Esophagus muscularis mucosa (tissue), 4 donors: ENCODE data around the gene DSP. TPM values are rescaled to one million over a fixed set of nuclear protein-coding genes. Genes with fewer than 3 reads are reported as not detected.
A peak's percentile ranks its signal among the peaks of the same experiment; 100 is the strongest.

Experiments used
- DNase-seq: peaks from one replicate; pipeline ENCODE4 v3.0.0-alpha.2; 2017; ENCODE audit errors: extremely low spot score
- H3K27ac ChIP-seq, 4 donors: fragments of 200-600 bp; sonication (generic); replicated peaks in 1 of 4; 1 replicate in 3 of 4; 2 replicates in 1 of 4; pipeline ENCODE4 v1.5.1; 2016 to 2019; ENCODE audit warnings: mild to moderate bottlenecking in 1 of 4
- H3K27me3 ChIP-seq, 4 donors: fragments of 200-600 bp; sonication (generic); one replicate each; pipeline versions ENCODE4 v1.5.1 to v1.6.0; 2016 to 2019
- H3K36me3 ChIP-seq, 4 donors: fragments of 200-600 bp; sonication (generic); one replicate each; pipeline ENCODE4 v1.5.1; 2016 to 2019
- H3K4me1 ChIP-seq, 4 donors: fragments of 200-600 bp; sonication (generic); one replicate each; pipeline ENCODE4 v1.5.1; 2016 to 2019
- H3K4me3 ChIP-seq, 4 donors: fragments of 200-600 bp; sonication (generic); 1 replicate in 2 of 4; 2 replicates in 2 of 4; pipeline ENCODE4 v1.5.1; 2016 to 2019; ENCODE audit warnings: mild to moderate bottlenecking in 4 of 4, moderate library complexity in 1 of 4
- H3K9me3 ChIP-seq, 4 donors: fragments of 200-600 bp; sonication (generic); 1 replicate in 3 of 4; 2 replicates in 1 of 4; pipeline ENCODE4 v1.5.1; 2016 to 2019
- CTCF ChIP-seq, 3 experiments: fragments of 200-600 bp in 2 of 3; fragments of 450-650 bp in 1 of 3; sonication (generic) in 2 of 3; IDR thresholded peaks; one replicate each; pipeline ENCODE4 v1.5.1; 2017 to 2019; ENCODE audit warnings: antibody characterized with exemption in 3 of 3, mild to moderate bottlenecking in 2 of 3, moderate library complexity in 1 of 3
- EP300 ChIP-seq: sonication (generic); formaldehyde crosslinking; IDR thresholded peaks from one replicate; pipeline ENCODE4 v1.6.1; 2017; ENCODE audit warnings: antibody characterized with exemption
- POLR2A ChIP-seq: fragments of 450-650 bp; IDR thresholded peaks from one replicate; pipeline ENCODE4 v1.6.1; 2017; ENCODE audit warnings: antibody characterized with exemption, moderate library complexity, mild to moderate bottlenecking, low read depth
- POLR2AphosphoS5 ChIP-seq, 2 donors: sonication (generic); formaldehyde crosslinking; IDR thresholded peaks; one replicate each; pipeline ENCODE4 v1.6.1; 2017; ENCODE audit warnings: antibody characterized with exemption in 2 of 2
- WGBS: methylation state at CpG from one replicate; pipeline ENCODE4 v1.1.5; 2018; 5-methylcytosine and 5-hydroxymethylcytosine counted together
- intact Hi-C: fragments of 100-400 bp; cut with DNase I; formaldehyde crosslinking; loops from one replicate; pipeline ENCODE4 v1.15.1; 2023
- total RNA-seq, 4 donors: library from RNA; depleted of rRNA; stranded (reverse); fragments of >200 nt; gene quantifications; one replicate each; pipeline versions ENCODE4 v1.1.0 to v1.2.1, GENCODE V29; 2016

DSP gene
- total RNA-seq, 4 donors from 2014 or later = 2.1 to 9.4 (median 5.9) TPM

DNA sequence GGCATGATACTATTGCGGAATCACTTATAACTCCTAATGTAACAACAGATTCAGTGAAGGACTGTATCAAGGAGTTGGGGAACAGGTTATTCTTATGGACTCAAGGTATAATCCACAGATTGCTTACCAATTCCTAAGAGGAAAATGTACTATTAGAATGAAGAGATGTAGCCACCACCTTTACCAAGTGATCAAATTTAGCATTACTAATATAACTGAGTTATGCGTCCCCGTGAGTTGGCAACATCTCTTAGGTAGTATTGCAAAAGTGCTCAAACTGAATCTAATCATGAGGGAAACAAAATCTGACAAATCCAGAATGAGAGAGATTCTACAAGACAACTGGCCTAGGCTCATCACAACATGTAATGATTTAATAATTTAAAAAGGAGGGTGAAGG lies 47.8 kb downstream of the DSP start:
- Histone ChIP-seq H3K27me3 (no peaks in the 10 kb centered on the region), H3K36me3 (peaks cover 0 to 25% (median 4%) of the 10 kb centered on the region in 4 donors), H3K27ac (peak overlapping the region in 3 of 4 donors; percentile 75 to 77 (median 75)), H3K9me3 (no peaks in the 10 kb centered on the region), H3K4me3 (peak overlapping the region; percentile 75 to 94 (median 92)), H3K4me1 (peaks cover 21 to 33% (median 31%) of the 10 kb centered on the region in 4 donors)
- no peak for DNase-seq
- intact Hi-C loops = no loop called here
- 86% methylated on average over 3 of the region's 3 CpGs for WGBS
- TF ChIP-seq POLR2AphosphoS5 (IDR thresholded peaks at IDR 0.05) (no peak), POLR2A (no peak), EP300 (no peak), CTCF (IDR thresholded peaks at IDR 0.05) (no peak)

DNA sequence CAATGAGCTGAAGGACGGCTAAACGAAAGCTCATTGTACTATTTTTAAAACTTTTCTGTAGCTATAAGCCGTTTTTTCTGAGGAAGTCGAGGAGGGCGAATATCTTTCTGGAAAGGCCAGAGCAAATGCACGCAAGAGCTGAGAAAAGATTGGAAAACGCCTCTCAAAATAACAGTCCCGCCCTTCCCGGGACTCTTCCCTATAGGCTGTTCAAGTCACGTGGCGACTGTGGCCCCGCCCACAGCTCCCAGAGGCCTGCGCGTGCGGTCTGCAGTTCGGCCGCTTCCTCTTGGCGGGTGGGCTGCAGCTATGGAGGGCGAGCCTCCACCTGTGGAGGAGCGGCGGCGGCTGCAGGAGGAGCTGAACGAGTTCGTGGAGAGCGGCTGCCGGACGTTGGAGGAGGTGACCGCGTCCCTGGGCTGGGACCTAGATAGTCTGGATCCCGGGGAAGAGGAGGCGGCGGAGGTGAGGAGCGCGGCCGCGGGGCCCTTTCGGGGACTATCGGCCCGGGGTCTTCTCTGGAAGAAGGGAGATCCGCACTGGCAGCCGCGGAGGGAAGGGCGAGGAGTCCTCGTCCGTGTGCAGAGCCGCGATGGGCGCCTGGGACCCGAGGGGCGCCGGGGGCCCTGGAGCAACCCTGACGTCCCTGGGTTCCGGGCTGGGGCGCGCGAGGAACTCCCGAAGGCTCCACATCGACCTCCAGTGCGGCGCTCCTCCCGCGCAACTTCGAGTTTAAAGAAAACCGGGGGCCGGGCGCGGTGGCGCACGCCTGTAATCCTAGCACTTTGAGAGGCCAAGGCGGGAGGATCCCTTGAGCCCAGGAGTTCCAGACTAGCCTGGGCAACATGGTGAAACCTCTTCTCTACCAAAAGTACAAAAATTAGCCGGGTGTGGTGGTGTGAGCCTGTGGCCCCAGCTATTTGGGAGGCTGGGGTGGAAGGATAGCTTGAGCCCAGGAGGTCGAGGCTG lies 48.8 kb downstream of the DSP start, which contains the start of gene SNRNP48:
Gene SNRNP48, plus strand, starts transcription at position 250 of the 969 bp plus-strand sequence. Its CDS starts 60 bp downstream, at position 310.
- peak; percentile 98 for DNase-seq
- Histone ChIP-seq H3K9me3 (no peaks in the 10 kb centered on the region), H3K27me3 (no peaks in the 10 kb centered on the region), H3K4me3 (peak within 1 kb of the TSS; percentile 75 to 94 (median 92)), H3K27ac (peak within 1 kb of the TSS; percentile 75 to 81 (median 76)), H3K4me1 (peaks cover 21 to 33% (median 31%) of the 10 kb centered on the region in 4 donors), H3K36me3 (peaks cover under 1 to 21% (median 14%) of the 10 kb centered on the region in 4 donors)
- intact Hi-C loops = loop anchor here (5.0 kb wide), 1 partner anchor 278 kb away; the partner anchor contains the start of gene SSR1
- under 1% methylated on average over 35 of the region's 72 CpGs for WGBS
- TF ChIP-seq POLR2A = peak; percentile 17
- peak; percentile 90 for TF ChIP-seq POLR2AphosphoS5 (IDR thresholded peaks at IDR 0.05)
- TF ChIP-seq CTCF (IDR thresholded peaks at IDR 0.05) = no peak

- H3K27ac ChIP-seq = peak overlapping the region in 3 of 4 donors; percentile 75 to 77 (median 75)
- peaks cover 21 to 33% (median 31%) of the 10 kb centered on the region in 4 donors for H3K4me1 ChIP-seq
- WGBS = 19% methylated on average over 10 of the region's 10 CpGs
- intact Hi-C loops = loop anchor here (5.0 kb wide), 1 partner anchor 279 kb away; the partner anchor contains the start of gene SSR1
- no peaks in the 10 kb centered on the region for H3K27me3 ChIP-seq
- DNase-seq = no peak
- H3K36me3 ChIP-seq = peaks cover 7 to 22% (median 20%) of the 10 kb centered on the region in 4 donors
- peak overlapping the region; percentile 75 to 94 (median 92) for H3K4me3 ChIP-seq
- no peaks in the 10 kb centered on the region for H3K9me3 ChIP-seq
- TF ChIP-seq CTCF (IDR thresholded peaks at IDR 0.05) = no peak
- no peak for TF ChIP-seq EP300
- no peak for TF ChIP-seq POLR2A
- no peak for TF ChIP-seq POLR2AphosphoS5 (IDR thresholded peaks at IDR 0.05)
Measured at GRCh38 chr6:7590918-7591302, 49.4 kb downstream of the DSP start.

- DNase-seq = no peak
- Histone ChIP-seq H3K4me3 (peak overlapping the region in 1 of 4 donors; percentile 92), H3K27me3 (no peaks in the 10 kb centered on the region), H3K27ac (no peak overlapping the region), H3K36me3 (peaks cover 11 to 28% (median 25%) of the 10 kb centered on the region in 4 donors), H3K9me3 (no peaks in the 10 kb centered on the region), H3K4me1 (peaks cover 21 to 33% (median 31%) of the 10 kb centered on the region in 4 donors)
- intact Hi-C loops = loop anchor here (5.0 kb wide), 1 partner anchor 279 kb away; the partner anchor contains the start of gene SSR1
- no peak for TF ChIP-seq POLR2A
- TF ChIP-seq EP300 = no peak
- no peak for TF ChIP-seq CTCF (IDR thresholded peaks at IDR 0.05)
- no peak for TF ChIP-seq POLR2AphosphoS5 (IDR thresholded peaks at IDR 0.05)
- 95% methylated on average over 5 of the region's 5 CpGs for WGBS
Measured at GRCh38 chr6:7591770-7592169, 50.3 kb downstream of the DSP start.
